Astrocyte of the spinal cord (primary cell): ENCODE measurements around the gene ACHE.

Experiments used
- DNase-seq: peaks from one replicate; pipeline ENCODE4 v3.0.0; 2011; ENCODE audit warnings: low read depth, low spot score
- H3K4me3 ChIP-seq: 2 replicates; pipeline ENCODE4 v1.5.1; 2011; ENCODE audit warnings: low read depth, mild to moderate bottlenecking, low read length, moderate library complexity
- in situ Hi-C: cut with HindIII; loops from 2 replicates; pipeline ENCODE4 v1.10.0; 2017; ENCODE audit warnings: low sequenced_read_pairs
- TF ChIP-seq, protein P1 (sequence below): IDR thresholded peaks from 2 replicates; pipeline ENCODE4 v1.5.1; 2012; ENCODE audit warnings: low read depth, mild to moderate bottlenecking, low read length, inconsistent platforms

The ACHE gene

DNA sequence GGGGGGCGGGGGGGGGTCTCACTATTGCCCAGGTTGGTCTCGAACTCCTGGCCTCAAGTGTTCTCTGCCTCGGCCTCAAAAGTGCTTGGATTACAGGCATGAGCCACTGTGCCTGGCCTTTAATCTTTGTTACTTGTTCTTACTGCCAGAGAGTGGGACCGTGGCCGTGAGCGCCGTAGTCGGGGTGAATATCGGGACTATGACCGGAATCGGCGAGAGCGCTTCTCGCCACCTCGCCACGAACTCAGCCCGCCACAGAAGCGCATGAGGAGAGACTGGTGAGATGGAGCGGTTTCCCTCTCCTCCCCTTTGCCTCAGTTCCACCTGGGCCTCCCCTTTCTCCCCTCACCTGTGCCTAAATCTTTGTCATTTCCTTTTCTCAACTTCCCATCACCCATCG is 14.6 kb downstream of the ACHE start:
- in situ Hi-C loops = no loop called here
- TF ChIP-seq, protein P1, sequence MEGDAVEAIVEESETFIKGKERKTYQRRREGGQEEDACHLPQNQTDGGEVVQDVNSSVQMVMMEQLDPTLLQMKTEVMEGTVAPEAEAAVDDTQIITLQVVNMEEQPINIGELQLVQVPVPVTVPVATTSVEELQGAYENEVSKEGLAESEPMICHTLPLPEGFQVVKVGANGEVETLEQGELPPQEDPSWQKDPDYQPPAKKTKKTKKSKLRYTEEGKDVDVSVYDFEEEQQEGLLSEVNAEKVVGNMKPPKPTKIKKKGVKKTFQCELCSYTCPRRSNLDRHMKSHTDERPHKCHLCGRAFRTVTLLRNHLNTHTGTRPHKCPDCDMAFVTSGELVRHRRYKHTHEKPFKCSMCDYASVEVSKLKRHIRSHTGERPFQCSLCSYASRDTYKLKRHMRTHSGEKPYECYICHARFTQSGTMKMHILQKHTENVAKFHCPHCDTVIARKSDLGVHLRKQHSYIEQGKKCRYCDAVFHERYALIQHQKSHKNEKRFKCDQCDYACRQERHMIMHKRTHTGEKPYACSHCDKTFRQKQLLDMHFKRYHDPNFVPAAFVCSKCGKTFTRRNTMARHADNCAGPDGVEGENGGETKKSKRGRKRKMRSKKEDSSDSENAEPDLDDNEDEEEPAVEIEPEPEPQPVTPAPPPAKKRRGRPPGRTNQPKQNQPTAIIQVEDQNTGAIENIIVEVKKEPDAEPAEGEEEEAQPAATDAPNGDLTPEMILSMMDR = no peak
- DNase-seq = no peak
- no peak overlapping the region for H3K4me3 ChIP-seq

DNA sequence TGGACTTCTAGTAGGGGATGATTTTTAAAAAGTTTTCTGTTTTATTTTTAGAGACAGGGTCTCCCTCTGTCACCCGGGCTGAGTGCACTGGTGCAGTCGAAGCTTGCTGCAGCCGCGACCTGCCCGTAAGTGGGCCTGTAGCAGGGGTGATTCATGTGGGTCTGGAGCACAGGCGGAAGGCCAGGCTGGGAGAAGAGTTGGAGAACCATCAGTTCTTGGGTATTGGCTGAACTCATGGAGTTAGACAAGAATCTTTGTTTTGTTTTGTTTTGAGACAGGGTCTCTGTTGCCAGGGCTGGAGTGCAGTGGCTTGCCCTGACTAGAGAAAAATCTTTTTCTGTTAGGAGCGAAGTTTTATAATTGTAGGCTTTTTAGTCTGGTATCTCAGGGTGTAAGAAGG is 15.0 kb downstream of the ACHE start:
- in situ Hi-C loops = no loop called here
- DNase-seq = no peak
- H3K4me3 ChIP-seq = no peak overlapping the region
- TF ChIP-seq, protein P1 = no peak

DNA sequence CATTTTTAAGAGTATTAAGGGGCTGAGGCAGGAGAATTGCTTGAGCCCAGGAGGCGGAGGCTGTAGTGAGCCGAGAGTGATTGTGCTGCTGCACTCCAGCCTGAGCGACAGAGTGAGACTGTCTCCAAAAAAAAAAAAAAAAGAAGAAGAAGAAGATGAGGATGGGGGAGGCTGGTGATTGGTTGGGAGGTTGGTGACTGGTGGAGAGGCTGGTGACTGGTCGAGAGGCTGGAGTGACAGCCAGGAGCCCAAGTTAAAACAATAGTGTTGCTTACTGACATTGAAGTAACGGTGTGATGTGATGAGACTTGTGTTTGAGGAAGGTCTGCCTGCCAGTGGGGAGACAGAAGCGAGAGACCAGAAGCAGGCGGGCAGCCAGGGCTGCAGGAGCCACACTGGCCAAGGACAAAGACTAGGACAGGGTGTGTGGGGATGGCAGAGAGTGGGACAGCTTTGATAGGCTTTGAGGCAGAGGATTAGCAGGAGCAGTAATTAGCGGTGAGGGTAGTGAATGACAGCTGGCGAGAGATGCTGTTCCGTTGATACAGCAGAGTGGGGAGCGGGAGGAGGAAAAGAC is 15.9 kb downstream of the ACHE start:
- TF ChIP-seq, protein P1 = no peak
- H3K4me3 ChIP-seq = no peak overlapping the region
- DNase-seq = no peak
- in situ Hi-C loops = no loop called here

DNA sequence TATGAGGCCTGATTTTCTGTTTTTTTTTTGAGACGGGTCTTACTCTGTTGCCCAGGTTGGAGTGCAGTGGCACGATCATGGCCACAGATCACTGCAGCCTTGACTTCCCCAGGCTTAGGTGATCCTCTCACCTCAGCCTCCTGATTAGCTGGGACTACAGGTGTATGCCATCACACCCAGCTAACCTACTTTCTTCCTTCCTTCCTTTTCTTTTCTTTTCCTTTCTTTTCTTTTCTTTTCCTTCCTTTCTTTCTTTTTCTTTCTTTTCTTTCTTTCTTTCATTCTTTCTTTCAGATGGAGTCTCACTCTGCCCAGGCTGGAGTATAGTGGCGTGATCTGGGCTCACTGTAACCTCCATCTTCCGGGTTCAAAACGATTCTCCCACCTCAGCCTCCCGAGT is 17.0 kb downstream of the ACHE start:
- TF ChIP-seq, protein P1 = no peak
- in situ Hi-C loops = no loop called here
- DNase-seq = no peak
- H3K4me3 ChIP-seq = no peak overlapping the region

DNA sequence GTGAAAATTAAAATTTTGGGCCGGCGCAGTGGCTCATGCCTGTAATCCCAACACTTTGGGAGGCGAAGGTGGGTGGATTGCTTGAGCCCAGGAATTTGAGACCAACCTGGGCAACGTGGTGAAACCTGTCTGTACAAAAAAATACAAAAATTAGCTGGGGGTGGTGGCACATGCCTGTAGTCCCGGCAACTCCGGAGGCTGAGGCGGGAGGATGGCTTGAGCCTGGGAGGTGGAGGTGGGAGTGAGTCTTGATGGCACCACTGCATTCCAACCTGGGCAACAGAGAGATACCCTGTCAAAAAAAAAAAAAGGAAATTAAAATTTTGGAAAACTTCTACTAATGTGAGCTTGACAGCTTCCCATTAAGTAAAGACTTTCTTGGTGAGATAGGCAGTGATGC is 17.7 kb downstream of the ACHE start:
- in situ Hi-C loops = no loop called here
- H3K4me3 ChIP-seq = no peak overlapping the region
- no peak for DNase-seq
- TF ChIP-seq, protein P1 = no peak

DNA sequence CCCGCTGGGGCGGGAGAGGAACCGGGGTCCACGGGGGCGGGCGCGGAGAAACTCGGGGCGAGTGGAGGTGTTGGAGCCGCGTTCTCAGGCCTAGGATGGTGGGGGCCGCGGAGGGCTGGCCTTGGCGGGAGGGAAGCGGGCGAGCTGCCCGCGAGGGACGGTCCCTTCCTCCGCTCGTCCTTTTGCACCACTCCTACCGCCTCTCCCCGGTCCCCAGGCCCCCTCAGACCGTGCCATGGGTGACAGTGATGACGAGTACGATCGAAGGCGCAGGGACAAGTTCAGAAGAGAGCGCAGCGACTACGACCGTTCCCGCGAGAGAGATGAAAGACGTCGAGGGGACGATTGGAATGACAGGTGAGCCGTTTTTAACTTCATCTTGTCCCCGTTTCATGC is 20.3 kb downstream of the ACHE start:
- in situ Hi-C loops = no loop called here
- DNase-seq = no peak
- peak overlapping the region; percentile 97 for H3K4me3 ChIP-seq
- TF ChIP-seq, protein P1 = no peak
